ENCODE results near the gene TDRD10.

DNA sequence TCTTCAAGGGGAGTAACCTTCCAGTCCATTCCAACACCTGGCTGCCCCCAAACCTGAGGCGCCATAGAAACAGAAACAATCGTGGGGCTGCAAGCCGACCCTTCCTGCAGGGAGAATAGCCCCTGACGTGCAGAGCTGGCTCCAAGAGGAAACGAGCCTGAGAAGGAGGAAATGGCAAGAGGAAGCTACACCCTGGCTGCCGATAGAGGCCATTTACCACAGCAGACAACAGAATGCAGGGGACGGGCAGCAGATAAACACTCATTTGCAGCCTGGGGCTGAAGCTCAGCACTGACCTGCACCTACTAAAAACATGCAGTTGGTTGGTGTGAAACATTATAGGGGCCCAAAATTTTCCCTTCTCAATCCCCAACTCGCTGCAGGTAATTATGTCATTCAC is 8.7 kb upstream of the TDRD10 start:
- TF ChIP-seq, protein P1, sequence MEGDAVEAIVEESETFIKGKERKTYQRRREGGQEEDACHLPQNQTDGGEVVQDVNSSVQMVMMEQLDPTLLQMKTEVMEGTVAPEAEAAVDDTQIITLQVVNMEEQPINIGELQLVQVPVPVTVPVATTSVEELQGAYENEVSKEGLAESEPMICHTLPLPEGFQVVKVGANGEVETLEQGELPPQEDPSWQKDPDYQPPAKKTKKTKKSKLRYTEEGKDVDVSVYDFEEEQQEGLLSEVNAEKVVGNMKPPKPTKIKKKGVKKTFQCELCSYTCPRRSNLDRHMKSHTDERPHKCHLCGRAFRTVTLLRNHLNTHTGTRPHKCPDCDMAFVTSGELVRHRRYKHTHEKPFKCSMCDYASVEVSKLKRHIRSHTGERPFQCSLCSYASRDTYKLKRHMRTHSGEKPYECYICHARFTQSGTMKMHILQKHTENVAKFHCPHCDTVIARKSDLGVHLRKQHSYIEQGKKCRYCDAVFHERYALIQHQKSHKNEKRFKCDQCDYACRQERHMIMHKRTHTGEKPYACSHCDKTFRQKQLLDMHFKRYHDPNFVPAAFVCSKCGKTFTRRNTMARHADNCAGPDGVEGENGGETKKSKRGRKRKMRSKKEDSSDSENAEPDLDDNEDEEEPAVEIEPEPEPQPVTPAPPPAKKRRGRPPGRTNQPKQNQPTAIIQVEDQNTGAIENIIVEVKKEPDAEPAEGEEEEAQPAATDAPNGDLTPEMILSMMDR (IDR thresholded peaks at IDR 0.05), result no peak
- no peak for TF ChIP-seq POLR2A (IDR thresholded peaks at IDR 0.05)
